Stomach (tissue), 4 donors: ENCODE results near the gene BBS7.

Experiments
- EP300 ChIP-seq: sonication (generic); formaldehyde crosslinking; IDR thresholded peaks from one replicate; pipeline ENCODE4 v1.6.1; 2017; ENCODE audit warnings: antibody characterized with exemption
- POLR2A ChIP-seq, 4 donors: fragments of 450-650 bp; IDR thresholded peaks; one replicate each; pipeline ENCODE4 v1.6.1; 2016; ENCODE audit warnings: antibody characterized with exemption in 4 of 4, control low read depth in 2 of 4, mild to moderate bottlenecking in 1 of 4, moderate library complexity in 1 of 4
- POLR2AphosphoS5 ChIP-seq, 3 donors: sonication (generic); formaldehyde crosslinking; IDR thresholded peaks; one replicate each; pipeline ENCODE4 v1.6.1; 2016; ENCODE audit warnings: antibody characterized with exemption in 3 of 3
- TF ChIP-seq, protein P1 (sequence below), 7 experiments: fragments of 450-650 bp in 4 of 7; fragments of 200-600 bp in 3 of 7; sonication (generic) in 3 of 7; IDR thresholded peaks; one replicate each; pipeline ENCODE4 v1.5.1; 2016 to 2019; ENCODE audit warnings: antibody characterized with exemption in 7 of 7, control low read depth in 2 of 7, mild to moderate bottlenecking in 1 of 7

DNA sequence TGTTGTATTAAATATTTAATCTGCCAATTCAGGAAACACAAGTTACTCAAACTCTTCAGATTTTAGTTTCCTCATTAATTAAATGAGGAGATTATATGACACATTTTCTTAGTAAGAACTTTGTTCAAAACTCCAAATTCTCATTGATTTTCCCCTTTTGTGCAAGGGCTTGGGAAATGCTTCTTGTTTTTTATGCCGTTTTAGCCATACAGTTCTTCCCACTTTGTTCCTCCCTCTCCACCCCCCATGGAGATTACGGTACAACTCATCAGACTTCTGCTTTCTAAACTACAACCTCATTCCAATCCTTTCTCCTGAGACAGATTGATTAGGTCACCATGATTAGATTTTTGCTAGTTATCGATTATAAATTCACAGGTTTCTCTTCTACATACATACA, 10.9 kb upstream of the BBS7 start:
- TF ChIP-seq EP300: no peak
- no peak for TF ChIP-seq POLR2A (IDR thresholded peaks at IDR 0.05)
- TF ChIP-seq, protein P1, sequence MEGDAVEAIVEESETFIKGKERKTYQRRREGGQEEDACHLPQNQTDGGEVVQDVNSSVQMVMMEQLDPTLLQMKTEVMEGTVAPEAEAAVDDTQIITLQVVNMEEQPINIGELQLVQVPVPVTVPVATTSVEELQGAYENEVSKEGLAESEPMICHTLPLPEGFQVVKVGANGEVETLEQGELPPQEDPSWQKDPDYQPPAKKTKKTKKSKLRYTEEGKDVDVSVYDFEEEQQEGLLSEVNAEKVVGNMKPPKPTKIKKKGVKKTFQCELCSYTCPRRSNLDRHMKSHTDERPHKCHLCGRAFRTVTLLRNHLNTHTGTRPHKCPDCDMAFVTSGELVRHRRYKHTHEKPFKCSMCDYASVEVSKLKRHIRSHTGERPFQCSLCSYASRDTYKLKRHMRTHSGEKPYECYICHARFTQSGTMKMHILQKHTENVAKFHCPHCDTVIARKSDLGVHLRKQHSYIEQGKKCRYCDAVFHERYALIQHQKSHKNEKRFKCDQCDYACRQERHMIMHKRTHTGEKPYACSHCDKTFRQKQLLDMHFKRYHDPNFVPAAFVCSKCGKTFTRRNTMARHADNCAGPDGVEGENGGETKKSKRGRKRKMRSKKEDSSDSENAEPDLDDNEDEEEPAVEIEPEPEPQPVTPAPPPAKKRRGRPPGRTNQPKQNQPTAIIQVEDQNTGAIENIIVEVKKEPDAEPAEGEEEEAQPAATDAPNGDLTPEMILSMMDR (IDR thresholded peaks at IDR 0.05): no peak
- TF ChIP-seq POLR2AphosphoS5 (IDR thresholded peaks at IDR 0.05): no peak
